Pancreas (tissue), 10 donors: ENCODE results near the gene MOSPD3. TPM values are rescaled to one million over a fixed set of nuclear protein-coding genes. Genes with fewer than 3 reads are reported as not detected.
A peak's percentile ranks its signal among the peaks of the same experiment; 100 is the strongest.

Source experiments
- ATAC-seq, 4 donors: fragments of 200-7000 bp; cut with Tn5 transposase; one replicate each; pipeline versions ENCODE4 v1.8.0 to v1.9.1; 2020; ENCODE audit warnings: mild to moderate bottlenecking in 4 of 4, moderate library complexity in 4 of 4
- DNase-seq, 6 donors: peaks; one replicate each; pipeline ENCODE4 v3.0.0-alpha.2; 2020
- FAIRE-seq: peaks from 2 replicates; lab custom pipeline; 2012; peaks lifted over from hg19 to GRCh38; lab: Jason Lieb, UNC
- H3K27ac ChIP-seq, 4 donors: fragments of 200-600 bp; sonication (generic); 1 replicate in 3 of 4; 2 replicates in 1 of 4; pipeline versions ENCODE4 v1.5.0 to v1.8.0; 2020
- H3K27me3 ChIP-seq, 4 donors: fragments of 200-600 bp; one replicate each; pipeline ENCODE4 v1.8.0; 2021
- H3K36me3 ChIP-seq, 3 donors: fragments of 200-600 bp; sonication (generic) in 1 of 3; one replicate each; pipeline versions ENCODE4 v1.5.0 to v1.8.0; 2020 to 2021
- H3K4me1 ChIP-seq, 3 donors: fragments of 200-600 bp; one replicate each; pipeline ENCODE4 v1.8.0; 2021
- H3K4me3 ChIP-seq, 4 donors: fragments of 200-600 bp; sonication (generic) in 2 of 4; one replicate each; pipeline versions ENCODE4 v1.5.0 to v1.8.0; 2020 to 2021
- H3K9me3 ChIP-seq, 4 donors: fragments of 200-600 bp; one replicate each; pipeline ENCODE4 v1.8.0; 2021
- CTCF ChIP-seq, 4 donors: fragments of 200-600 bp; sonication (generic) in 3 of 4; IDR thresholded peaks; one replicate each; pipeline versions ENCODE4 v1.5.0 to v1.8.0; 2021; ENCODE audit warnings: antibody characterized with exemption in 4 of 4
- WGBS, 2 donors: extraction: QIAGEN DNeasy Blood & Tissue Kit; methylation state at CpG; one replicate each; pipeline ENCODE4 v1.1.7; 2013; 5-methylcytosine and 5-hydroxymethylcytosine counted together
- intact Hi-C, 3 donors: fragments of 100-400 bp; cut with DNase I; formaldehyde crosslinking; loops; one replicate each; pipeline versions ENCODE4 v1.11.1 to v1.14.2; 2022
- polyA plus RNA-seq, 2 donors: library from polyadenylated mRNA; stranded (reverse); fragments of 200-250 nt; gene quantifications; one replicate each; pipeline ENCODE4 v1.2.3, GENCODE V29; 2013
- total RNA-seq, 6 donors: library from RNA; stranded (reverse); fragmentation: NEBNext Ultra II Directional in 4 of 6; extraction: Animal tissue kit (Norgen Biotek cat#: 25700) in 4 of 6; gene quantifications; one replicate each; pipeline versions ENCODE4 v1.2.1 to v1.2.4, GENCODE V29; 2021 to 2023
- donor health status: healthy with polysubstance abuse.
- donor health status: DM: no; HTN: no; CAD: no; lungs with moderate emphysema.
- donor health status: DM: no; HTN: no; CAD: no.
- donor health status: control.
- donor health status: control.
- donor health status: Bipolar disorder and iron deficiency.
- donor health status: DM: yes; HTN: yes; CAD: no.
- donor health status: DM: no; HTN: no; CAD: no.
- donor health status: DM: no; HTN: no; CAD: no.
- donor health status: DM: yes; HTN: yes; CAD: no.

The MOSPD3 gene
- total and polyA plus RNA-seq, 8 donors: 6.8 to 19.7 (median 10.3) TPM

DNA sequence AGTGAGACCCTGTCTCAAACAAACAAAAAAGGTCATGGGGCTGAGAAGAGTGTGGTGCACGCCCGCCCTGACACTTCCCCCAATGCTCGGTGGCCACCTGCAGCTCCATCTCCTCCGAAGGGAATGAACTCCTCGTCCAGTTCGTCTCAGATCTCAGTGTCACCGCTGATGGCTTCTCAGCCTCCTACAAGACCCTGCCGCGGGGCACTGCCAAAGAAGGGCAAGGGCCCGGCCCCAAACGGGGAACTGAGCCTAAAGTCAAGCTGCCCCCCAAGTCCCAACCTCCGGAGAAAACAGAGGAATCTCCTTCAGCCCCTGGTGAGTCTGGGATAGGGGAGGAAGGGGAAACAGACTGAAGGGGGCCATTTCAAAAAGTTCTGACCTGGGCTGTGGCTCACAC is 6.0 kb upstream of the MOSPD3 start:
- DNase-seq: no peak
- TF ChIP-seq CTCF (IDR thresholded peaks at IDR 0.05): no peak
- Histone ChIP-seq H3K4me1 (peaks cover 0 to 3% (median 0%) of the 10 kb centered on the region in 3 donors), H3K27me3 (no peaks in the 10 kb centered on the region), H3K36me3 (no peaks in the 10 kb centered on the region), H3K27ac (no peak overlapping the region), H3K9me3 (no peaks in the 10 kb centered on the region), H3K4me3 (no peak overlapping the region)
- FAIRE-seq: no peak
- WGBS, 2 donors: 92 to 93% methylated on average over 12 of the region's 12 CpGs
- ATAC-seq: no peak
- intact Hi-C loops: no loop called here

- no peak overlapping the region for H3K27ac ChIP-seq
- DNase-seq (no peak), ATAC-seq (no peak), FAIRE-seq (no peak)
- TF ChIP-seq CTCF (IDR thresholded peaks at IDR 0.05): no peak
- H3K36me3 ChIP-seq: no peaks in the 10 kb centered on the region
- H3K4me1 ChIP-seq: peaks cover 0 to 3% (median 0%) of the 10 kb centered on the region in 3 donors
- no peaks in the 10 kb centered on the region for H3K9me3 ChIP-seq
- 88 to 94% methylated on average over 8 of the region's 8 CpGs for WGBS, 2 donors
- no peak overlapping the region for H3K4me3 ChIP-seq
- intact Hi-C loops: no loop called here
- H3K27me3 ChIP-seq: no peaks in the 10 kb centered on the region
These were observed 5.2 kb upstream of the MOSPD3 start for GRCh38 chr7:100607111-100607510.

GRCh38 chr7:100609958-100610357 is 2.4 kb upstream of the MOSPD3 start:
- H3K4me3 ChIP-seq: no peak overlapping the region
- no peak for FAIRE-seq
- 80 to 95% methylated on average over 5 of the region's 5 CpGs for WGBS, 2 donors
- intact Hi-C loops: no loop called here
- H3K27ac ChIP-seq: no peak overlapping the region
- no peaks in the 10 kb centered on the region for H3K9me3 ChIP-seq
- ATAC-seq: no peak
- DNase-seq: no peak
- no peak for TF ChIP-seq CTCF (IDR thresholded peaks at IDR 0.05)
- no peaks in the 10 kb centered on the region for H3K27me3 ChIP-seq
- no peaks in the 10 kb centered on the region for H3K36me3 ChIP-seq
- peaks cover 0 to 5% (median 0%) of the 10 kb centered on the region in 3 donors for H3K4me1 ChIP-seq

DNA sequence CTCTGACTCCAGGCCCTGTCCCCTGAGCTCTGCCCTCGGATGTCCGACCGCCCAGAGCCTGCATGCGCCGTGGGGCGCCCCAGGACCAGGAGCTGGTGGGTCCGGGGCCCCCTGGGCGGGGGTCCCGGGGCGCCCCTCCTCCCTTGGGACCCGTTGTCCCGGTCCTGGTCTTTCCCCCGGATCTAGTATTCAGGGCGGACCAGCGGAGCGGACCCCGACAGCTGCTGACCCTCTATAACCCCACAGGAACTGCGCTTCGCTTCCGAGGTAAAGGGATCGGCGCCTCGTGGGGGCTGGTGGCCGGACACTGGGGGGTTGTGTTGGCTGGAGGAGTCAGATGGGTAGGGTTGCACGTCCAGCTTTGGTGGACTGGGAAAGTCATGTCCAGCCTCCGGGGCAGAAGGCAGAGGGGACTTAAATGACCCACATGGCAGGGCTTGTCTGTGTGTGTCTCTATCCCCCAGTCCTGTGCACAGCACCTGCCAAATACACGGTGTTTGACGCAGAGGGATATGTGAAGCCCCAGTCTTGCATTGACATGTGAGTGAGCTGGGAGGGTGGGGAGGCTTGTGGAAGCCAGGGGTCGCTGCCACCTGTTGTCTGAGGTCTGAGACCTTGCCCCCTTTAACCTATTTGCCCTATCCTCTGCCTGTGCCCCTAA is 520 bp downstream of the MOSPD3 start:
- no peak for TF ChIP-seq CTCF (IDR thresholded peaks at IDR 0.05)
- H3K4me1 ChIP-seq: peaks cover 0 to 5% (median 0%) of the 10 kb centered on the region in 3 donors
- ATAC-seq (peak in 3 of 4 donors; percentile 2 to 4 (median 2)), DNase-seq (peak in 3 of 6 donors; percentile 46 to 82 (median 47)), FAIRE-seq (no peak)
- H3K36me3 ChIP-seq: no peaks in the 10 kb centered on the region
- intact Hi-C loops: no loop called here
- peak overlapping the region in 3 of 4 donors; percentile 91 to 97 (median 94) for H3K27ac ChIP-seq
- no peaks in the 10 kb centered on the region for H3K9me3 ChIP-seq
- 2 to 3% methylated on average over 29 of the region's 29 CpGs for WGBS, 2 donors
- H3K4me3 ChIP-seq: peak overlapping the region; percentile 70 to 80 (median 74)
- H3K27me3 ChIP-seq: no peaks in the 10 kb centered on the region
